Measurements from ENCODE around the gene DYNLT5.
"Not testable (repeated sequence)": the region's sequence is repeated elsewhere in the genome, so short reads cannot be mapped to it uniquely, and the experiment has no call there.

The DYNLT5 gene

DNA sequence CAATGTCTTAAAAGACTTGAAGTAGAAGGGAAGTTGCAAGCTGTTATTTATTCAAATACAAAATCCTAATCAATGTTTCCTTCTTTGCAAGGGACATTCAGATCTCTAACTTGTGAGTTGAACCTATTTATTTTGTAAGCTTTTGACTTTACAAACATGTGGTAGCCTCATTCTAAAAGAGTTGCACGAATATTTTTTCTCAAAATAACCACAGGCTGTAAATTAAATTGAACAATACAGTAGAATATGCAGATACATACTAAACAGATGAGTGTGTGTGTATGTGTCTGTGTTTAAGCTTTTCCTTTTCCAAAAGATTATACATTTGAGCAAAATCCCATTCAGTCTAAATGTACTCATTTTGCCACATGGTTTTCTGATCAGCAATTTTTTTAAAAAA lies 4.8 kb upstream of the DYNLT5 start:
- DNase-seq (ENCODE audit: extremely low read depth in 1 of 2, low read depth in 1 of 2), result no peak

DNA sequence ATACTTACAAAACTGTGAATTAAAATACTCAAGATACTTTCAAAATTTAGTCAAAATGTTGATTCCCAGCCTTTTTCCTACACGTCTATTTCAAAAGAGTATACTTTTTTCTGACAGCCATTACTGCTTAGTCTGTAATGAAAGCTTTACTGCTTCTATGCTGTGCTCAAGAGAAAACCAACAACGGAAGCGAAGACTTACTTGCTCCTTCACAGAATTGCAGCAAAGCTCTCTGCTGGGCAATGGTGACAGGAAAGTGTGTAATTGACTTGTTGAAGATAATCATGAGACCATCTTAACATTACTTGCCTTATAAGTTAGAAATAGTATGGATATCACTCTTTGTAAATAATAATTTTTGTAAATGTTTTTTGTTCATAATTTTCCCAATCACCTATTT lies 1.7 kb upstream of the DYNLT5 start:
- DNase-seq (ENCODE audit: extremely low read depth in 1 of 2, low read depth in 1 of 2), result no peak

DNA sequence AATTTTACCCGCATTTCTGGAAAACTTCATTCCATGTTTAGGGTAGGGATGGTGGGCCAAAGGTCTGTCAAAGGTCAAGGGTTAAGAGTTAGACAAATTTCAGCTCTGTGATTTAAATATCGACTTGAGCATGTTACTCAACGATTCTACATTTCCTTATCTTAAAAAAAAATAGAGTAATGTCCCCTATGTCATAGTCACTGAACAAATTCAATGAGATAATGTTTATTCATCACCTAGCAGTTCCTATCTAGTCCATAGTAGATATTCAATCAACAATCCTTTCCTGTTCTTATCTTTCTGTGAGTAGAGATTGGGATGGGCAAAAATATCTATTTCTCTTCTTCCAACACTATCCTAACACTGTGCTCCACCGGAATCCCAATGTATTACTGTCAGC lies 1.1 kb upstream of the DYNLT5 start:
- DNase-seq (ENCODE audit: extremely low read depth in 1 of 2, low read depth in 1 of 2), result no peak

DNA sequence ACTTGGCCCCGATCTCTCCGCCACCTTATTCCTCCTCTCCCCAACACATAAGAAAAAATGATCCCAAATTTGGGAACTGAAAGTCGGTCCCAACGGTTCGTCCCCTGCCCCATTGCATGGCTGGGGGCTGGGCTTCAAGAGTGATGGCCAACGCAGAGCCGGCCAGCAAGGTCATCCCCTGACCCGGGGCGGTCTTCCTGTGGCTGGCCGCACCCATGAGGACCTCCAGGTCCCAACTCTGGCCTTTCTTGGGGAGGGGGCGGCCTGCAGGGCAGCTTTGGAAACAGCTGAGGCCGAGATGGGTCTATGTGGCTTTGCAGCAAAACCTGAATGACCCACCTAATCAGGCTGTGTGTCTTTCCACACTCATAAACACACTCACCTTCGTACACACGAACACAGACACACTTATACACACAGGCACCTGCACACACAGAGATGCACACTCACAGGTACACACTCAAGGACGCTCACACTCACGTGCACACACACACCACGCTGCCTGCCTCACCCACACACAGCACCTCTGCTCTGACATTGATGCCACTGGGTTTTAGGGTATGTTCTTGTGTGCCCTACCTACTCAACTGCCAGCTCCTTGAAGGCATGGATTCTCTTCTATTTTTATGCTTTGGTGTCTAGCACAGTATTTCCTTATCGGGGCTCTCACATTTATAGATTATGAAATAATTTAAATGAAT lies 562 bp downstream of the DYNLT5 start:
- DNase-seq (ENCODE audit: extremely low read depth in 1 of 2, low read depth in 1 of 2), result no peak

DNA sequence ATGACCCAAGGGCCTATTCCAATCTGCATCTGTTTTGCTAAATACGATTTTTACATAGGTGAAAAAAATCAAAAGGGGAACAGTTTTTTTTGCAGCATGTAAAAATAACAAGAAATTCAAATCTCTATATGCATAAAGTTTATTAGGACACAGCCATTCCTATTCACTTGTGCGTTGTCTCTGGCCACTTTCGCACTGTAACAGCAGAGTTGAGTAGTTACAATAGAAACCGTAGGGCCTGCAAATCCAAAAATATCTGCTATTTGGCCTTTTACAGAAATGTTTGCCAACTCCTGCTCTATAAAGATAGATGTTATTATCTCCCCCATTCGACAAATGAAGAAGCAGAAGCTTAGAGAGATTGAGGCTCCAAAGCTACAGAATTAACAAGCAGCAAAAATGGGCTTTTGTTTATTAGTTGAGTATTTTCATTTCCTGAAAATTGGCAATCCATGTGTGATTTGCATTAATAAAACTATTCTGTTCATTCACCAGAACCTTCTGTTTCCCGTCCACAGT lies 5.5 kb downstream of the DYNLT5 start:
- no peak for DNase-seq (ENCODE audit: extremely low read depth in 1 of 2, low read depth in 1 of 2)

DNA sequence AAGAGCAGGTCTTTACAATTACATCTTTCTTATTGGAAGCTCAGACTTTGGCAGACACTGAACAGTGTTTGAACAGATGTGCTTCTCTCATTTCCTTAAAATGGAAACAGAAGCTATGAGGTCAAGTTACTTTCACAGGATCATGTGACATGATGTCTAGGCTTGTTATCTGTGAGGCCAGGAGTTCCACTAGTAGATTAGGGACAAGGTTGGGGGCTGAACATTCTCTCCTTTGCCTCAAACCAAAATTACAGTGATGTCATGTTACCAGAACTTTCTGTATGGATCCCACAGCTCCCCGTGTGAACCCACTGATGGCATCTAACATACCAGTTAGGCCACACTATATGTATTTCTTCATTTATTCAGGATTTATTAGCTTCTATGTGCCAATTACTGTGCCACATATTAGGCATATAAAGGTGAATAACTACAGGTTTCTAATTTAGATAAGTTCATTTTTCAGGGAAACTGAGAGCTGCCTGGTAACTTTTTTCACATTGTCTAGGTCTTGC lies 6.0 kb downstream of the DYNLT5 start:
- DNase-seq (ENCODE audit: extremely low read depth in 1 of 2, low read depth in 1 of 2), result no peak

DNA sequence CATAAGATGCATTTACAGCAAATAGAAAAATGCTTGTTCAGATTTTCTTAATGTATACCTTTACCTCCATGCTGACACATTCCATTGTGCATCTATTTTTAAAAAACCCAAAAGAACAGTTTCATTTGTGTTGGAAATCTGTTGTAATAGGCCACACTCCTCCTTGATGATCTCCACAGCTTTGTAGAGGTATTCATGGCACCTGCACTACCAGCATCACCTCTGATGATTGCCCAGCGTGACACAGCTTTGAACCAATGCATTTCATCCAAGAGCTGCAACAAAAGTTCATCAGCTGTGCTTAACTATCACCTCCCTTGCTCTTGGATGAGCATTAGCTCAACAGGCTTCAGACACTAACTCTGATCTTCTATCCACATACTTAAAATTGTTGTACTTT lies 8.2 kb downstream of the DYNLT5 start:
- DNase-seq (ENCODE audit: extremely low read depth in 1 of 2, low read depth in 1 of 2), result no peak

DNA sequence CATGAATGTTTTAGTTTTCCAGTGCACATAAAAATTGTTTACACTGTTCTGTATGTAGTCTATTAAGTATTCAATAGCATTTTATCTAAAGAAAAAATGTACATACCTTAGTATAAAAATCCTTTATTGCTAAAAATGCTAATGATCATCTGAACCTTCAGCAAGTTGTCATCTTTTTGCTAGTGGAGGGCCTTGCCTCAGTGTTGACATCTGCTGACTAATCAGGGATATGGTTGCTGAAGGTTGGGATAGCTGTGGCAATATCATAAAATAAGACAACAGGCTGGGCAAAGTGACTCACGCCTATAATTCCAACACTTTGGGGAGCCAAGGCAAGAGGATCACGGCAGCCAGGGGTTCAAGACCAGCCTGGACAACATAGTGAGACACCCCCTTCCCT lies 9.0 kb downstream of the DYNLT5 start:
- DNase-seq (ENCODE audit: extremely low read depth in 1 of 2, low read depth in 1 of 2), result no peak

DNA sequence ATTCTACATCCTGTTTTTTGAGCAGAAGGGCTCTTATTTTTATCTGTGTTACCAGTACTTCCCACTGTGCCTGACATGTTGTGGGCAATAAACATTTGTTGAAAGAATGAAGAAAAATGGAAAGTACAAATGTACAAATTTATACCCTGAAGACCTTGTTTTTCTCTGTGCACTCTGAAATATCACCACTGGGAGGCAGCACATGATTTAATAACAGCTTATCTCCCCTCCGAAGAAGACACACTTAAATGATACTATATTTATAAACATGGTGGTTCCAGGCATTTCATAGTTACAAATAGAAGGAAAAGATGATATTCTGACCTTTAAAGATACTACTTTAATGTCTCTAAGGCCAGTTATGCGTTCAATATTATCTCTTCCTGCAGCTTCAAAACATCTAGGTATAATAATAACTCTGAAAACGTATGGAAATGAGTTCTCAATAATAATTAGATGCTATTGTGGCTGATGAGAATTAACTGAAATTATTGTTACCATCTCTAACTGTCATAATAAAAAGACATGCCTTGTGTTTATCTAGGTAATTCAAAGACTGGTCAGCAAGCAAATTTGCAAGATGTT lies 12.8 kb downstream of the DYNLT5 start:
- no peak for DNase-seq (ENCODE audit: extremely low read depth in 1 of 2, low read depth in 1 of 2)

DNA sequence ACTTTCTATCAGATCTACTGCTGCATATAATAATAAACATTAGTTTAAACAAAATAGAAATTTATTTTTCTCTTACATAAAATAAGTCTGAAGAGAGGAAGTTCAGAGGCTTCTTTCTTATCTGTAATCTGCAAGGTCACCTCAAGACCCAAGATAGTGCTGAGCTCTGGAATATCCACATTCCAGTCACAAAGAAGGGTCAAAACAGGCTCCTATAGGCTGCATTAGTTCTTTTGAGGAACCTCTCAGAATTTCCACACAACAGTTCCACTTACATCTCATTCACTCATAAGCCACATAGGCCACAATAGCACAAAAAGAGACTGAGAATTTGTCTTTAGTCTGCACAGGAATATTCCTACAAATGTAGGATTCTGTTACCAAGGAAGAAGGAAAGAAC lies 15.4 kb downstream of the DYNLT5 start:
- no peak for DNase-seq (ENCODE audit: extremely low read depth in 1 of 2, low read depth in 1 of 2)

DNA sequence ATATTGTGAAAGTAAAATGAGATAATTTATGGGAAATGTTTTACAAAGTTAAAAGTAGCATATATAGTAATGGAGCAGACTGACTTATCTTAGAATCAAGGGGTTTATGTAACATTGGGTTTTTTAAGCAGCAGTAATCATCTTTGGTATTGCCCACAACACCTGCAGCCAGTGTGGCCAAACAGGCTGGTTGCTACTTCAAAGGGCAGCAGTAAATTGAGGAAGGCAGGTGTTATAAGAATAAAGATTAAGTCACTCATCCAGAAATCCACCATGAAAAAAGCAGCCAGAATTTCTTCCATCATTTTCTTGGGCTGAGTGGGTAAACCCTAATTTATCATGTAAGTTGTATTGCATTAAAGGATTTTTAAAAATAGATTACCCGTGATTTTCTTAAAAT lies 16.7 kb downstream of the DYNLT5 start:
- no peak for DNase-seq (ENCODE audit: extremely low read depth in 1 of 2, low read depth in 1 of 2)

DNA sequence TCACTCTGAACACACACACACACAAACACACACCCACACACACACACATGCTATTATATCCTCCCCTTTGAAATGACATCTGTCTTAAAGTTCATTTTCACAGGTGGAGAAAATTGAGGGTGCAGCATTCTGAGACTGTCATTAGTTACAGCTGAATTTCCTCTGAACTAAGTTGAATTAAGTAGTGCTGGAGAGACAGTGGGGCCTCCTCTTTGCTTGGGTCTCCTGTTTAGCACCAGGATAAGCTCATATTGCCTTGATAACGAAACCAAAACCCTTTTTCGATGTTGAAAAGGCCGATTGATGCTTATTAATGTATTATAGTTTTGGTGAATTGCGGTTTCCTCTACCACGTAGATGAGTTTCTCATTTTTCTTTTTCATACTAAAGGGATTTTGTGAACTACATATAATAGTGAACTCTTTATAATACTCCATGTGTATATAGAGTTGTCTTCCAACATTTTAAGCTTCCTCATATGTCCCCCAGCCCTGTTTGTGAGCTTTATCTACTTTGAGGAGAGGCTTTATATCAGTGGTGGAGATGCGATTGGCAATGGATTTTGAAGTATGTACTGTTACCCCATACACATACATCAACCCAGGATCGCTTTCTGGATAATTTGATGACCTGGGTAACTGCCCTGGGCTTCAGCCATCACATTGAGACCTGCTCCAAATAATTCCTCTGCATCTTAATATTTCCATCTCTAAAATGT lies 17.4 kb downstream of the DYNLT5 start:
- no peak for DNase-seq (ENCODE audit: extremely low read depth in 1 of 2, low read depth in 1 of 2)

DNA sequence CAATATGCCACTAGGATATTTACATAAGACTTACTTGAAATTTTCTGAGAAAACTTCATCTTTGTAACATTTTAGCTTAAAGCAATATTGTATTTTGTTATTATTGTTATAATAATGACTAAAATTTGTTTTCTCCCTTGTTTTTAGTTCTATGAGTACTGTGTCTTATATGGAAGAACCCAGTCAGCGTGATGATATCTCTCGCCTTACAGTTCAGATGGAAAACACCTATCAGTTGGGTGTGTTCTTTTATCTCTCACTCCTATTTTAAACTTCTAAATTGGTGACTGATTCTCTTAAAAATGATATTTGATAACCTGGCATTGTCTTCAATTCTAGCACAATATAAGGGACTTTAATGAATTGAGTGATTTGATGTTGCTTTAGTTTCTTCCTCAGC lies 18.0 kb downstream of the DYNLT5 start:
- DNase-seq (ENCODE audit: extremely low read depth in 1 of 2, low read depth in 1 of 2), result no peak

DNA sequence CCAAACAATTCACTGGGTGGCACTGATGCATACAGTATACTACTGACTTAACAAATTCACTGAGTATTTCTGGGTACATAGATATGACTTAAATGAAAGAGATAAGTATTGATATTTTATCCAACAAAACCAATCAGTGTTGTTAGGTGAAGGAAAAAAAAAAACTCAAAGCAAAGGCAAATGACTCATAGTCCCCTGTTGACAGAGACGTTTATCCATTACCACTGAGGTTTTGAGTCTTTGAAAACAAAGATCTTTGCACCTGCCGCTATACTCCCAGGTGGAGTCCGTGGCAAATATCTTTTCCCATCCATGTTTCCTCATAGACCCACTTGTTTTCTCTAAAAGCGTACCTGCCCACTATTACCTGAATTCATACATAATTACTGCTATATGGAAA lies 18.4 kb downstream of the DYNLT5 start:
- no peak for DNase-seq (ENCODE audit: extremely low read depth in 1 of 2, low read depth in 1 of 2)

DNA sequence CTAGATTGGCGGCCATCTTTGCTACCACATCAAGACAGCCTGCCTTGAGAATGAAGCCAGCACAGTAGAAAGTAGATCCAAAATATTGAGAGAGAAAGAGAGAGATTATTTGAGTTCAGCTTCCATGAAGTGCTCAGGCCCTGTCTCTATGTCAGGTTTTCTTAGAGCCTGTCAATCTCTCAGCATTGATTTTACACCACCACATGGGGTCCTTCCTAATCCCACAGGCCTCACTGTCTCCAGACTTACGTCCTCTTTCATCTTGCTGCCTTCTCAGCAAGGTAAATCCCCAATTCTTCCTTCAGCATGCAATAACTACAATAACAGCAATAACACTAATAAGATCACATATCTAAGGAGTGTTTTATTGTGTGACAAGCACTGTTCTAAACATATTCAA lies 21.0 kb downstream of the DYNLT5 start:
- DNase-seq (ENCODE audit: extremely low read depth in 1 of 2, low read depth in 1 of 2), result no peak

DNA sequence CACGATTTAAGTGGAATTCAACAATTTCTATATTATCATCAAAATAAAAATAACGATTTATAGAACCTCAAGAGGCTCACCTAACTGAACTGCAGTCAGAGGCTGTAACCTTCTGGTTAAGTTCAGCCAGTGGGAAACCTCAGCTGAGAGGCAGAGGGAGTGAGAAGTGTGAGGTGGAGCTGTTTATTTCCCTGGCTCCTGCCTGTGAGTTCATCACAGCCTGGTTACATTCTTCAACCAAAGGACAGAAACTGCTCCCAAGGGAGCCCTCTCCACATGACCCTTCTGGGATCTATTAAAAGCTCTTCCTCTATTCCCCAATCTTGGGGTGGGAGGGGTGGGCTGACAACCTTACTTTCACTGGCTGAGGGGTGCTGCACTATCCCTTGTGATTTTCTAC lies 22.2 kb downstream of the DYNLT5 start:
- no peak for DNase-seq (ENCODE audit: extremely low read depth in 1 of 2, low read depth in 1 of 2)

DNA sequence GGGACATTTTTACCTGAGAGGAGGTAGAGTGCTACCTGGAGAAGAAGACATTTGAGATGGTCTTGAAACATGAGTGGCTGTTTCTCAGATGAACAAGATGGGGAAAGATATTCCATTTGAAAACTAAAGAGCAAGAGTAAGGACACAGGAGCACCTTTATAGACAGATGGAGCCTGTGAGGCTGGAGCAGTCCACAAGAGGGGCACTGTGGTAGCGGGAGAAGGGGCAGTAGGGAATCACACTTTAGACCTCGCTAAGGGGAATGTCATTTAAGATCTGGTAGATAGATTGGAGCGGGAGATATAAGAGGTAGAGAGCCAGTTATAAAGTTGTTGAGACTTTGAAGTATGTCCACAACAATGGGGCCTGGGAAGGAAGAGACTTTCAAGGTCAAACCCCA lies 23.4 kb downstream of the DYNLT5 start:
- DNase-seq (ENCODE audit: extremely low read depth in 1 of 2, low read depth in 1 of 2), result no peak

DNA sequence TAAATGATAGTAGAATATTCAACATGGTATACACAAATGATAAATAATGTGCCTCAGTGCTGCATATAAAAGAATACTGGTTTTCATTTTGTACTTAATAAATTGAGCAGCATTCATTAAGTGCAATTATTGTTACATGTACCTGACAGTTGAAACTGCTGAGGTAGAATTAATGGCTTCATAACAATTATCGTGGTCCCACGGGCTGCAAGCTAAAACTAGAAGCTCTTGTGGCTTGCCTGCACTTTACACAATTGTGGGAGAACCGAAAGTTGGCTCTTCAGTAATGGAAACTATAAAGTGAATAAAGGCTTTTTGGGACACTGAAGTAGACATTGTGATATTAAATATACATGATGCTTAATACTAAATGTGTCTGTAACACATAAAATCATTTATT lies 25.6 kb downstream of the DYNLT5 start:
- DNase-seq (ENCODE audit: extremely low read depth in 1 of 2, low read depth in 1 of 2), result no peak

DNA sequence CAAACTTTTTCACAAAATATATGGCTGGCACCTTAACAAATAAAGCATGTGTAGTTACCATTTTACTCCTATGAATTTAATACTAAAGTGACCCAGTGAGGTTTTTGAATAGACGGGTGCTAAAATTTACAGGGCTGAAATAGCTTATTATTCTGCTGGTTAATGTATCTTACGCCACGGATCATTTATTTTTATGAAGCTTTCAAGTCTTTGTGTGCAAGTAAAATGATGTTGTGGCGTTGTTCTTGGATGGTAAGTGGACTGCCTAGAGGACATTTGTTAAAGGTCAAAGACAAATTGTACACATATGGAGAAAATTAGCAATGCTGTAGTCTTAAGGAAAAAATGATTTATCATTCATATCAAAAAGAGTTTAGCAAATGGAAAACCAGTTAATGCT lies 26.0 kb downstream of the DYNLT5 start:
- no peak for DNase-seq (ENCODE audit: extremely low read depth in 1 of 2, low read depth in 1 of 2)

DNA sequence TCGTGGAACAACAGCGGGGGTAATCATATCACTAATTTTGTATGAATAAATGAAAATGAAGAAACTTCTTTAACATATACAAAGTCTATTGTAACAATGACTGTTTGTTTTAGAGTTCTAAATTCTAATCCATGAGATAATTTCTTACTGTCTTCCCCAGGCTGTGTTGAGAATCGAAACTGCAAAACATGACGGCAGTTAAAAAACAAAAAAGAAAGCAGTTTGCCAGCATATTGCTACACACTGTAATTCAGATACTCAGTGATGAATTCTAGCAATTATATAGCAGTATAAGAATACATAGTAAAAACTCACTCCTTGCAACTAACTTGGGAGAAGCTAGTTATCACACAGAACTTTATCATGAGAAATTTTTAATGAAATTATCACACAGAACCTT lies 26.7 kb downstream of the DYNLT5 start:
- no peak for DNase-seq (ENCODE audit: extremely low read depth in 1 of 2, low read depth in 1 of 2)

DNA sequence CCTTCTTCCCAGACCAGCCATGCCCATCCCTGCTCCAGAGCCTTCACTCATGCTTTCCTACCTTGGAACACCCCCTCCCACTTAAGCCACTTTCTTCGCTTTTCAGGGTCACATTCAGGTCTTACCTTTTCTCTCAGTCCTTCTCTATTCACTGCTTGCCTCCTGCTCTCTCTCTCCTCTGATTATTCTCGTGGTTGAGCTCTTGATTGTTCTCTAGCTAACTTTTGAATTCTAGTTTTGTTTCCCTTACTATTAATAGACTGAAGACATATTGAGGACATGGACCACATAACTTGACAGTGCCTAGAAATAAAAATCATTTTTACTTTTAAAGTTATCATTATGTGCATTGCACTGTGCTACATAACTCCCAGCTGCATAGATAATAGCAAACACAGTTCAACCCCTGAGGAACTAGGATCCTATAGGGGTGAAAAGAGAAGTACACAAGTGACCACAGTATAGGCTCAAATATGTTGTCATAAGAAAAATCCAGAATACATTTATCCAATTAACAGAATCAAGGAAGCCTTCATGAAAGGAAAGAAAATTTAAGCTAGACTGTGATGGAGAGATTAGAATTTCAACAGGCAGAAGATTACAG lies 27.3 kb downstream of the DYNLT5 start:
- no peak for DNase-seq (ENCODE audit: extremely low read depth in 1 of 2, low read depth in 1 of 2)

DNA sequence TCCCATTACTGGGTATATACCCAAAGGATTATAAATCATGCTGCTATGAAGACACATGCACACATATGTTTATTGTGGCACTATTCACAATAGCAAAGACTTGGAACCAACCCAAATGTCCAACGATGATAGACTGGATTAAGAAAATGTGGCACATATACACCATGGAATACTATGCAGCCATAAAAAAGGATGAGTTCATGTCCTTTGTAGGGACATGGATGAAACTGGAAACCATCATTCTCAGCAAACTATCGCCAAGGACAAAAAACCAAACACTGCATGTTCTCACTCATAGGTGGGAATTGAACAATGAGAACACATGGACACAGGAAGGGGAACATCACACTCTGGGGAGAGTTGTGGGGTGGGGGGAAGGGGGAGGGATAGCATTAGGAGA lies 33.5 kb downstream of the DYNLT5 start:
- not testable (repeated sequence) for DNase-seq (ENCODE audit: extremely low read depth in 1 of 2, low read depth in 1 of 2)

Measured in stimulated activated CD8-positive, alpha-beta memory T cell treated with anti-CD3 and anti-CD28 coated beads, Interleukin-7, amount 100 ng/mL, for 48 hours (primary cell).